Measurements from ENCODE around the gene ZBTB6.

DNA sequence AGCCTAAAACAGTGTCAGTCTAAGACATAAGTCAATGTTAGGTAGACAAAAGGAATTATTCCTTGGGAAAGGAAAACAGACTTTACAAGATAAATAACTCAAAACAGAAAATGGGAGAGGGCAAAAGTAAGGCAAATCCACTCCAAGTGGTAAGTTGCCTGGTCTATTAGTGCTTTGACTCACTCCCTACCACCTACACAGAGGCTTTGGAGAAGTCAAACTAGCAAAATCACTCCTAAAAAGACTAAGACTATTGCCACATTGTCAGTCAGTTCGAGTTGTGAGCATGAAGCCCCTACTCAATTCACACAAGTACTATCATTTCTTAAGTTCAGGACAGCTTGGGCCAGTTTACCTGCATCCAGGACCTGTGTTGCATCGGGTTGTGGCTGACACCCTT, 5.2 kb upstream of the ZBTB6 start:
- no peak for TF ChIP-seq POLR2AphosphoS5 (IDR thresholded peaks at IDR 0.05; ENCODE audit: borderline replicate concordance, low read depth, low read length)
- TF ChIP-seq EZH2 (IDR thresholded peaks at IDR 0.05), result no peak
- TF ChIP-seq FOXP2 (optimal IDR thresholded peaks at IDR 0.05; ENCODE audit: control extremely low read depth, extremely low read length, insufficient read depth), result no peak

All from SK-N-MC (cell line).